Tibial nerve (tissue), 4 donors: ENCODE data around the gene AK2.

Source experiments
- EP300 ChIP-seq, 2 donors: sonication (generic); formaldehyde crosslinking; IDR thresholded peaks; one replicate each; pipeline ENCODE4 v1.6.1; 2017; ENCODE audit warnings: antibody characterized with exemption in 2 of 2, mild to moderate bottlenecking in 1 of 2
- POLR2A ChIP-seq, 2 donors: fragments of 450-650 bp; IDR thresholded peaks; one replicate each; pipeline ENCODE4 v1.6.1; 2017; ENCODE audit warnings: antibody characterized with exemption in 2 of 2, mild to moderate bottlenecking in 2 of 2, moderate library complexity in 2 of 2
- TF ChIP-seq, protein P1 (sequence below), 5 experiments: fragments of 200-600 bp in 3 of 5; fragments of 450-650 bp in 2 of 5; sonication (generic) in 3 of 5; IDR thresholded peaks; one replicate each; pipeline ENCODE4 v1.5.1; 2016 to 2019; ENCODE audit warnings: antibody characterized with exemption in 5 of 5, mild to moderate bottlenecking in 3 of 5, moderate library complexity in 2 of 5

GRCh38 chr1:33029921-33030320, 6.8 kb downstream of the AK2 start:
- TF ChIP-seq, protein P1, sequence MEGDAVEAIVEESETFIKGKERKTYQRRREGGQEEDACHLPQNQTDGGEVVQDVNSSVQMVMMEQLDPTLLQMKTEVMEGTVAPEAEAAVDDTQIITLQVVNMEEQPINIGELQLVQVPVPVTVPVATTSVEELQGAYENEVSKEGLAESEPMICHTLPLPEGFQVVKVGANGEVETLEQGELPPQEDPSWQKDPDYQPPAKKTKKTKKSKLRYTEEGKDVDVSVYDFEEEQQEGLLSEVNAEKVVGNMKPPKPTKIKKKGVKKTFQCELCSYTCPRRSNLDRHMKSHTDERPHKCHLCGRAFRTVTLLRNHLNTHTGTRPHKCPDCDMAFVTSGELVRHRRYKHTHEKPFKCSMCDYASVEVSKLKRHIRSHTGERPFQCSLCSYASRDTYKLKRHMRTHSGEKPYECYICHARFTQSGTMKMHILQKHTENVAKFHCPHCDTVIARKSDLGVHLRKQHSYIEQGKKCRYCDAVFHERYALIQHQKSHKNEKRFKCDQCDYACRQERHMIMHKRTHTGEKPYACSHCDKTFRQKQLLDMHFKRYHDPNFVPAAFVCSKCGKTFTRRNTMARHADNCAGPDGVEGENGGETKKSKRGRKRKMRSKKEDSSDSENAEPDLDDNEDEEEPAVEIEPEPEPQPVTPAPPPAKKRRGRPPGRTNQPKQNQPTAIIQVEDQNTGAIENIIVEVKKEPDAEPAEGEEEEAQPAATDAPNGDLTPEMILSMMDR (IDR thresholded peaks at IDR 0.05), result no peak
- no peak for TF ChIP-seq POLR2A (IDR thresholded peaks at IDR 0.05)
- no peak for TF ChIP-seq EP300 (IDR thresholded peaks at IDR 0.05)
